Uterus (tissue), 2 donors: ENCODE data around the gene LRRC15.

Experiments used
- CTCF ChIP-seq, 4 experiments: fragments of 200-600 bp in 2 of 4; fragments of 450-650 bp in 2 of 4; sonication (generic) in 2 of 4; IDR thresholded peaks; one replicate each; pipeline ENCODE4 v1.5.1; 2016 to 2019; ENCODE audit warnings: antibody characterized with exemption in 4 of 4, mild to moderate bottlenecking in 2 of 4, moderate library complexity in 1 of 4
- POLR2A ChIP-seq, 2 donors: fragments of 450-650 bp; IDR thresholded peaks; one replicate each; pipeline ENCODE4 v1.6.1; 2016; ENCODE audit warnings: antibody characterized with exemption in 2 of 2, mild to moderate bottlenecking in 1 of 2, moderate library complexity in 1 of 2

GRCh38 chr3:194312186-194312742, 57.3 kb downstream of the LRRC15 start:
- no peak for TF ChIP-seq CTCF (IDR thresholded peaks at IDR 0.05)
- no peak for TF ChIP-seq POLR2A (IDR thresholded peaks at IDR 0.05)
